AG04449 (cell line): ENCODE data around the gene NEXN.

Source experiments
- CTCF ChIA-PET: fragments of 350-600 bp; formaldehyde crosslinking; extraction: SDS; loops from one replicate; lab custom pipeline; 2021; ENCODE audit warnings: antibody characterized with exemption; lab: Yijun Ruan, JAX
- POLR2A ChIA-PET: fragments of 400-600, 350-600 bp; formaldehyde crosslinking; extraction: SDS; loops from one replicate; lab custom pipeline; 2020; ENCODE audit warnings: antibody characterized with exemption, inconsistent platforms; lab: Yijun Ruan, JAX
- DNase-seq: peaks from one replicate; pipeline ENCODE4 v3.0.0-alpha.2; 2010; ENCODE audit warnings: low read depth, low spot score
- H3K4me3 ChIP-seq: 2 replicates; pipeline ENCODE4 v1.5.1; 2011; ENCODE audit warnings: low read depth, mild to moderate bottlenecking, control low read depth, low read length
- TF ChIP-seq, protein P1 (sequence below): IDR thresholded peaks from one replicate; pipeline ENCODE4 v1.5.1; 2011; ENCODE audit warnings: mild to moderate bottlenecking, moderate library complexity, low read length, control low read depth, inconsistent platforms; ENCODE audit not compliant: insufficient read depth; ENCODE audit errors: missing control alignments

The NEXN gene

DNA sequence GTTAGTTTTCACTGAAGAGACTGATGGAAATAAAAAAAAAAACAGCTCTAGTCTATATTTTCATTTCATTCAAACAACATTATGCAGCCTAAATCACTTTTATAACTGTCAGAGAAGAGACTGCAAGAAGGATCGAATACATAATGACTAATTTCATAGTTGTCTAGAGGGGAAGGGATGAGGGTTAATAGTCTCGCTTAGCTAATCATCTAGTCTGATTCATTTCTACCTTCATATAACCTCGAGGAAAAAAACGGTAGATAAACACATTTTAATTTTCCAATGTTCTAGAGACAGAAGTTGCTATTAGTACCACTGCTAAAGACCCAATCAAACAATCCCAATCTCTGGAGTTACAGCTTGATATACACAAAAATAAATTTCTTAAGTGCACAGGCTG lies 87.0 kb downstream of the NEXN start:
- TF ChIP-seq, protein P1, sequence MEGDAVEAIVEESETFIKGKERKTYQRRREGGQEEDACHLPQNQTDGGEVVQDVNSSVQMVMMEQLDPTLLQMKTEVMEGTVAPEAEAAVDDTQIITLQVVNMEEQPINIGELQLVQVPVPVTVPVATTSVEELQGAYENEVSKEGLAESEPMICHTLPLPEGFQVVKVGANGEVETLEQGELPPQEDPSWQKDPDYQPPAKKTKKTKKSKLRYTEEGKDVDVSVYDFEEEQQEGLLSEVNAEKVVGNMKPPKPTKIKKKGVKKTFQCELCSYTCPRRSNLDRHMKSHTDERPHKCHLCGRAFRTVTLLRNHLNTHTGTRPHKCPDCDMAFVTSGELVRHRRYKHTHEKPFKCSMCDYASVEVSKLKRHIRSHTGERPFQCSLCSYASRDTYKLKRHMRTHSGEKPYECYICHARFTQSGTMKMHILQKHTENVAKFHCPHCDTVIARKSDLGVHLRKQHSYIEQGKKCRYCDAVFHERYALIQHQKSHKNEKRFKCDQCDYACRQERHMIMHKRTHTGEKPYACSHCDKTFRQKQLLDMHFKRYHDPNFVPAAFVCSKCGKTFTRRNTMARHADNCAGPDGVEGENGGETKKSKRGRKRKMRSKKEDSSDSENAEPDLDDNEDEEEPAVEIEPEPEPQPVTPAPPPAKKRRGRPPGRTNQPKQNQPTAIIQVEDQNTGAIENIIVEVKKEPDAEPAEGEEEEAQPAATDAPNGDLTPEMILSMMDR = no peak
- H3K4me3 ChIP-seq = no peak overlapping the region; the same call in 1 of the 2 replicates
- ChIA-PET POLR2A (interaction anchor here (0.6 to 4.5 kb wide), 2 partner anchors 30 to 242 kb away, joined by 3 to 55 read pairs; partner anchors contain the start of gene DNAJB4), CTCF (interaction anchor here (1.3 to 4.4 kb wide), 2 partner anchors 29 to 139 kb away, joined by 4 to 43 read pairs; partner anchors contain the start of gene DNAJB4)
- DNase-seq = no peak

DNA sequence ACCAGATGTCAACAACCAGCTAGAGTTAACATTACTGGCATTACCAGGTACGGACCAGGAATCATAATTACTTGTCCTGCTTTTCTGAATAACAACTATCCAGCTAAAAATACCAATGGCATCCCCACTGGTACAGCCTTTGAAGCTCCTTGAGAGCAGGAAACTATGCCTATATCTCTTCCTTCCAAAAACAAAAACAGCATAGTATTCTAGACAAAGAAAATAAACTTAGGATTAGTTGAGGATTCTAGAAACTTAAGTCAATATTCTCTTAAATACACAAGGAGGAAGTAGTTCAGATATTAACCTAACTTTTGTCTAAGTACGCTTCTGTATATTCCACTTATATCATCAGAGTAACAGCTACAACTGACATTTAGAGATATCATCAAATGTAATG lies 87.5 kb downstream of the NEXN start:
- no peak overlapping the region; the same call in 1 of the 2 replicates for H3K4me3 ChIP-seq
- CTCF ChIA-PET = interaction anchor here (0.7 to 4.4 kb wide), 5 partner anchors 29 to 630 kb away, joined by 3 to 43 read pairs (median 3); partner anchors contain the start of gene DNAJB4
- POLR2A ChIA-PET = interaction anchor here (0.6 to 4.5 kb wide), 2 partner anchors 29 to 243 kb away, joined by 3 to 55 read pairs; partner anchors contain the start of gene DNAJB4
- TF ChIP-seq, protein P1 = no peak
- DNase-seq = no peak

DNA sequence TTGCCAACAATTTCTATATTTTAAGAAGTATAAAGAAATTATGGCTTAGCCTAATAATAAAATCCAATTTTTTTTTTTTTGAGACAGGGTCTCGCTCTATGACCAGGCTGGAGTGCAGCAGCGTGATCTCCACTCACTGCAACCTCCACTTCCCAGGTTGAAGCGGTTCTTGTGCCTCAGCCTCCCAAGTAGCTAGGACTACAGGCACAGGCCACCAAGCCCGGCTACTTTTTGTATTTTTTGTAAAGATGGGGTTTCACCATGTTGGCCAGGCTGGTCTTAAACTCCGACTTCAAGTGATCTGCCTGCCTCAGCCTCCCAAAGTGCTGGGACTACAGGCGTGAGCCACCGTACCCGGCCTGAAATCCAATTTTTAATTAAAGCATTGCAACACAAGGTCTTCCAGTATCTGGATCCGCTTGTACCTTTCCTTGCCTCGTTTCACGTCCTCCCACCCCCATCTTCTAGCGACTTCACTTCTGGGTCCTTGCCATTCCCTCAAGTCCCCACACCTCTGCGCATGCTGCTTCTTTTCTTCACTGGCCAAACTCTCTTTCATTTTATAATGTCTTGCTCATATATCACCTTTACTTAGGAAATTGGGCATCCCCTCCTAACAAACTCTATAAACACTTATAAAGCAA lies 88.1 kb downstream of the NEXN start:
- H3K4me3 ChIP-seq = peak overlapping the region; percentile 95
- POLR2A ChIA-PET = interaction anchor here (4.5 kb wide), 1 partner anchor 29 kb away, joined by 55 read pairs; the partner anchor contains the start of gene DNAJB4
- CTCF ChIA-PET = interaction anchor here (0.7 to 4.4 kb wide), 7 partner anchors 9 to 630 kb away, joined by 3 to 43 read pairs (median 4); partner anchors contain the start of gene DNAJB4
- DNase-seq = no peak
- TF ChIP-seq, protein P1 = no peak

DNA sequence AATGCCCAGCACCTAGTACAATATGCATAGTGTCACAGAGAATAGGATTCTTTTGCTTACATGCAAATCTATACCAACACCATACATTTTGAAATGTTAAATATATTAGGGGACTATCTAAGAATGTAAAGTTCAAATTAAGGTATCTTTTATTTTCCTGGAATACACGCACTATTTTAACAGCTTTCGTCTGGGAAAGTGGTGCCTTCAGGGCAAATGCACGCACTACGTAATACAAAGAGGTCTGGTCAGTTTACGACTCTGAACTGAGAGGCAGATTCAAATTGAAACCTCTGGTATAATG lies 89.5 kb downstream of the NEXN start:
- POLR2A ChIA-PET = interaction anchor here (1.4 to 4.5 kb wide), 4 partner anchors 12 to 146 kb away, joined by 3 to 55 read pairs (median 5); partner anchors contain the start of gene DNAJB4
- TF ChIP-seq, protein P1 = no peak
- DNase-seq = no peak
- CTCF ChIA-PET = interaction anchor here (1.0 to 4.4 kb wide), 8 partner anchors 8 to 136 kb away, joined by 3 to 43 read pairs (median 4); no protein-coding TSS in a partner anchor
- H3K4me3 ChIP-seq = peak overlapping the region; percentile 95

DNA sequence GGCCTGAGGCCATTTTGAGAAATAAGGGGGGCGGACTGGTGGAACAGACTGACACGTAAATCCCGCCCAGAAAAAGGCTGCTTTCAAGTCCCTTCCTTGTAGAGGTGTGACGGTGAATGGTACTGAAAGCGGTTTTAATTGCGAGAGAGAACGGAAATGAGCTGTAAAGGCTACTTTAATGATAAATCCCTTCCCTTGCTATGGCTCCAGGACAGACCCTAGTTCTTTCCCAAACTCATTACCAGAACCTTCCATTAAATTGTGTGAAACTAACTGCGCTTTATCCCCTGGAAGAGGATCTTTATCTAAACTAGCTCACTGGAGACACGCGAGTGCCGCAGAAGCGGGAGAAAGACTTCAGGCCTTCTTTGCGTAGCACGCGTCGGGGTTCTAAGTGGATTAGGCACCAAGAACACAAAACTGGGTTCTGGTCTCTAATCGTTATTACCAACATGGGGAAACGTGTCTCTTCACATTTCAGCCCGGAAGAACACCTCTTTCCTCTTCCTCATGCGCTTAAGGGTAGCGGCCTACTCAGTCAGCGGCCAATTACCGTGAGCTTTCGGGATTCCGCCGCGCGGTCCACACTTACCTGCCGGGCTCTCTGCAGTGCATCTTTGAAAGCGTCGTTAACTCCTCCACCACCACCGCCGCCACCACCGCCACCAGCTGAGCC lies 90.0 kb downstream of the NEXN start:
- peak overlapping the region; percentile 95 for H3K4me3 ChIP-seq
- TF ChIP-seq, protein P1 = no peak
- DNase-seq = peak; percentile 79
- ChIA-PET CTCF (interaction anchor here (0.8 to 4.4 kb wide), 11 partner anchors 9 to 629 kb away, joined by 3 to 43 read pairs (median 4); partner anchors contain the start of gene DNAJB4), POLR2A (interaction anchor here (0.6 to 4.5 kb wide), 11 partner anchors 12 to 199 kb away, joined by 3 to 55 read pairs (median 3); partner anchors contain the start of genes DNAJB4 and MIGA1)
